IPS DF 19.7 (cell line): Measurements from ENCODE around the gene CD44.
"Not testable (repeated sequence)": the region's sequence is repeated elsewhere in the genome, so short reads cannot be mapped to it uniquely, and the experiment has no call there.

Source experiments
- DNase-seq: peaks from one replicate; pipeline ENCODE4 v3.0.0-alpha.2; 2013; ENCODE audit warnings: low read depth, low spot score

The CD44 gene

DNA sequence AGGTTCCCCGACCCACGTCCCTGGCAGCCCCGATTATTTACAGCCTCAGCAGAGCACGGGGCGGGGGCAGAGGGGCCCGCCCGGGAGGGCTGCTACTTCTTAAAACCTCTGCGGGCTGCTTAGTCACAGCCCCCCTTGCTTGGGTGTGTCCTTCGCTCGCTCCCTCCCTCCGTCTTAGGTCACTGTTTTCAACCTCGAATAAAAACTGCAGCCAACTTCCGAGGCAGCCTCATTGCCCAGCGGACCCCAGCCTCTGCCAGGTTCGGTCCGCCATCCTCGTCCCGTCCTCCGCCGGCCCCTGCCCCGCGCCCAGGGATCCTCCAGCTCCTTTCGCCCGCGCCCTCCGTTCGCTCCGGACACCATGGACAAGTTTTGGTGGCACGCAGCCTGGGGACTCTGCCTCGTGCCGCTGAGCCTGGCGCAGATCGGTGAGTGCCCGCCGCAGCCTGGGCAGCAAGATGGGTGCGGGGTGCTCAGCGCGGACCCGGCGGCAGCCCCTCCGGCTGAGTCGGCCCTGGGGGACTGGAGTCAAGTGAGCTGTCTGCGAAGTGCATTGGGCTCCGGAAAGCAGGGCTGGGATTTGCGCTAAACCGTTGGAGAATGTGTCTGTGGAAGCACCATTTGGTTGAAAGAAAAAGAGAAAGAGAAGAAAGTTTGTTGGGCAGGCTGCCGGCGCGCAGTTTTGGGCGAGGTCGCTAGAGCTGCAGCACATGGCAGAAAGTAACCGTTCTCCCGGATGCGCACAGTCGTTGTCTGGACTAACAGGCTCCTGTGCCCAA is at the start of gene CD44:
TSS of gene CD44 (plus strand) at position 229 of the 779 bp plus-strand sequence. CDS start at position 362, 133 bp downstream.
- no peak for DNase-seq

DNA sequence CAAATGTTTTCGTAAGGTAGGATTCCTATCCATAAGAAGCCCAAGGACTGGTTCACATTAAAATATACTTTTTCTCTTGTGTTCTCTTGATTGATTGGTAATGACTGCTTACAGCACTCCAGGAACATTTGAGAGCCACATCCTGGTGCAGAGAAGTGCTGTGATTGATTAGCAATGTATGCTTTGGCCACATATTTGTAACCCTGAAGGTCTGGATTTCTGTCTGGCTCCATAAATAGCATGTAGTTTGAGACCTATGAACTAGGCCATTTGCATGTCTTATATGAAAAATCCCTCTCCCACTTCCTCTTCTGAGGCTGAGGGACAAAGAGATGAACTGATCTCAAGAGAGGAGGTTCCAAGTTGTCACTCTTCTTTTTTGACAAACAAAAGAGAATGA is 49.3 kb upstream of the CD44 start:
- DNase-seq: no peak

DNA sequence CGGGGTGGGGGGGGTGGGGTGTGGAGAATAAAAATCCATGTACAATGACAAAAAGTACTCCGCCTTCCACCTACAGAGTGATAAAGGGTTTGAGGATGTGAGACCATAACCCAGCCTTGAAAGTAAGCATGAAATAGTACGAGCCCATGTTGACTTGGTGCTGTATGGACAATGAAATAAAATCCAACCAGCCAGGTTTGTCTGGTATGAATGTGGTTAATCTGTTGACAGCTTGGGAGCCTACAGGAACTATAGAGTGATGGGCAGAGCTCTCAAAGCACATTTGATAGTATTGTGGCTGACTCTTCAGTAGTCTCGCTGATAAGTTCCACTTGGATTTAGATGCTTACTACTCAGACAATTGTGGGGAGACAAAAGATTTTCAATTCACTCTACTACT is 48.8 kb upstream of the CD44 start:
- no peak for DNase-seq

DNA sequence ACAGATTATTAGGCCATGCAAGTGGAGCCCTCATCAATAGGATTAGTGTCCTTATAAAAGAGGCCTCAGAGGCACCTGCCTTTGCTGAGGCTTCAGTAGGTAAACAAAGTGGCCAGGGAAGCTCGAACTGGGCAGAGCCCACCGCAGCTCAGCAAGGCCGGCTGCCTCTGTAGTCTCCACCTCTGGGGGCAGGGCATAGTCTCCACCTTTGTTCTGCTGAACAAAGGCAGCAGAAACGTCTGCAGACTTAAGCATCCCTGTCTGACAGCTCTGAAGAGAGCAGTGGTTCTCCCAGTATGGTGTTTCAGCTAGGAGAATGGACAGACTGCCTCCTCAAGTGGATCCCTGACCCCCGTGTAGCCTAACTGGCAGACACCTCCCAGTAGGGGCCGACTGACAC is 48.0 kb upstream of the CD44 start:
- DNase-seq: not testable (repeated sequence)

DNA sequence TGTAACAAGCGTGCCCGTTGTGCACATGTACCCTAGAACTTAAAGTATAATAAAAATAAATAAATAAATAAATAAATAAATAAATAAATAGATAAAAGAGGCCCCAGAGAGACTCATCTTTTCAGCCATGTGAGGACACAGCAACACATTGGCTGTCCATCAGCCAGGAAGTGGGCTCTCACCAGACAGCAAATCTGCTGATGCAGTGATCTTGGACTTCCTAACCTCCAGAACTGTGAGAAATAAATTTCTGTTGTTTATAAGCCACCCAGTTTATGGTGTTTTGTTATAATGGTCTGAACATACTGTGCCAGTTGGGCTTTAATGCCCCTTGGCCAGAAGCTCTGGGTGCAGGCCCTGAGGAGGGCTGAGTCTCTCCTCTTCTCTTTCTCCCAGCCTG is 42.2 kb upstream of the CD44 start:
- no peak for DNase-seq

DNA sequence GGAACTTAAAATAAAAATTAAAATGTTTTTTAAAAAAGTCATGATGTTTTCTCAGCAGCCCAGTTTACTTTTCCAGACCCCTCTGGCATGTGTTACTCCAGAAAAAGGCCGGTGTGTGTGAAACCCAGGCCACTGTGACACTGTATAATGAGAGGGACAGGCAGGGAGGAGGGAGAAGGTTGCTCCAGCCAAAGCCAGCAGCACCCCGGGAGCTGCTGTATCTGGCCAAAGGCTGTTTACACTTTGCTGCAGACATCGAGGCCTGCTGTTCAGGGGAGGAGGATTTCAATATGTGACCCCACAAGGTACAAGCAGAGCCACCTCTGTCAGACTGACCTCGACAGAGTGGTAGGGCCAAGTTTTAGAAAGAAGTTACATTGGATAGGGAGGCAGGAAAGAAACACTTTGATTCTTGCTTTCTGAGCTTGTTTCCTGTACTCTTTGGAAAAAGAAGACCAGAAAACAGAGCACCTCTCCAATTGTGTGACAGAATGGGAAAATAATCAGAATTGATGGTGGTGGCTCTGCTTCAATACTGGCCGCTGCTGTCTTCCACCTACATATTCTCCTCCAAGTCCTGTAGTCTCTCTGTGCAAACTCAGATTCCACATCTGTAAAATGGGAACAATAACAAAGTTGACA is 41.0 kb upstream of the CD44 start:
- DNase-seq: no peak

DNA sequence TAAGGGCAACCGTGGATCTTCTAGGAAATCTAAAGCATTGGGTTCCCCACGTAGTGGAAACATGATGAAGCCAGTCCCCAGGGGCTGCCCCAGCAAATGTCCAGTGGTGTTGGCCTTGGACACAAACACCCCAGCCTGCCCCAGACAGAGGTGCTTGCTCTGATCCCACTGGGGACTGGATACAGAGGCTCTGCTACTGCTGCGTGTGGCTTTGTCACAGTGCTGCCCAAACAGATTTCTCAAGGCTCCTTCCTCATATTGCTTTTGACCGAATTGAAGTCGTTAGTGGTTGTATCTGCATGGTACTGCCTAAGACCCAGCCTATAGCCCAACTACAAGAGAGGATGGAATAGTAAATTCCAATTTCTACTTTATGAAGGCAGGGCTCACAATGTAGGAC is 40.1 kb upstream of the CD44 start:
- no peak for DNase-seq

DNA sequence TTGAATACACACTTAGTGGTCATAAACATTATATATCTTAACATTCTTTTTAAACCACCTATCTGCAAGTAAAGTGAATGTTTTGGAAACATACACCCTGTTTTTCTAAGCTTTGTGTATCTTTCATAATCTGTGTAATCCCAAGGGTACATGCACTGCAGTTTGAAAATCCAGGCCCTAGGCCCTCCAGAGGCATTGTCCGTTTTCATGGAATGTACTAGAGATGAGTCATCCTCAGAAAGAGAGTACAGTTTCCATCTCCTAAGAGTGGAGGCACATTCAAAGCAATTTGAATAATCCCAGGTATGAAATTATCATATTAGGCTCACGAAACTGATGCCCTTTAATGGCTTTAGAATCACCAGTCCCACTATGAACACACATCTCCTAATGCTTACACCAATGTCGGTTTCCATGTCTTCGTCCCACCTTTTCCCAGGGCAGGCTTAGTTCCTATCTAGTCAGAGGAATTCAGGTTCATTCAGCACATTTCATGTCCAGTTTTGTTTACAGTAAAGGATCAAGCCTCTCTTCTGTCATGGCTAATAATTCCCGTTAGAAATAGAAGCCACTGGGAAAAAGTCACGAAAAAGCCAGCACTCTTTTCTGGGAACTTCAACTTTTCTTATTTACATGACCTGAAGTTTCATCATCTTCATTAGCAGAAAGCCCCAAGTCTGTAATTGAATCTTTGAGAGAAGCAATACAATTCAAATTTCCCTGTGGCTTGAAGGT is 39.5 kb upstream of the CD44 start:
- DNase-seq: no peak

DNA sequence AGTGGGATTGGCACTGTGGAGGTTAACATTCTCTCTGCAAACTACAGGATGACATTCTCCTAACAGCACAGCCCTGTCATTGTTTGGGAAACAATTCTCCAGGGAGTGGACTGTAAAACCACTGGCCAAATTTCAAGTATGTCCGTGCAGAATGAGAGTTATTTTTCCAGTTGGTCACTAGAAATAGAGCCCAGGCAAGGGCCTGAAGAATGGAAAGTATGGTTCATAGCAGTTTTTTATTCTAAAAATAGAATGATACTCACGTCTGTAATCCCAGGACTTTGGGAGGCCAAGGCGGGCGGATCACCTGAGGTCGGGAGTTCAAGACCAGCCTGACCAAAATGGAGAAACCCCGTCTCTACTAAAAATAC is 39.0 kb upstream of the CD44 start:
- DNase-seq: no peak

DNA sequence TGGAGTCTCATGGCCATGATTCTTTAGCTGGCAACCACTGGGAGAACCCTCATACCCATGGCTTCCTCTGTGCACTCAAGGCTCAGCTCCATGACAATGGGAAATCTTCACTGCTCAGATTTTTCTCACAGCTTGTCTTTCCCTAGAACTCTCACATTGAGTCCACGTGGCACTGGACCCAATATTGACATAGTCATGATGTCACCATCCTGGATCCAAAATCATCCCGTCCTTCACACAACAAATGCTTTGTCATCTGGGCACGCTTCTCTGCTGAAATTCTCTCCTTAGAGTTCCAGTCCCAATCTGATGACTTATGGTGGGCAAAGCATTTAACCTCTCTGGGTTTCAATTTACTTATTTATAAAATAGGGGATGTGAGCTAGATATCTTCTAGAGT is 37.7 kb upstream of the CD44 start:
- DNase-seq: no peak

DNA sequence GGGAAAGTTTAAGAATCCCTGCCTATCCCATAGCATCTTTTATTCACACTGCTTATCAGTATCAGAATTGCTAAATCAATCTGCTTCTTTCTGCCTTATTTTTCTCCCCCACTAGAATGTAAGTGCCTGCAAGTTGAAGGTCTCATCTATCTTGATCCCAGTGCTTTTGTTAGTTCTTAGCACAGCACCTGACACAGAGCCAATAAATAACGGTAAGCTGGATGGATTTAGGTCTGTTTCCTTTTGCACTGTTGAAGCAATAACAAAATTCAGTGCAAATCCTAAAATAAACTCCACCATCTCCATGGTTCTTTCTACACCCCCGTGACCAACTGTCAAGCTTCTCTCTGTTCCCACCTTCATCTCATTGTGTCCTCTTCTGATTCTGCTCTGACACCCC is 36.7 kb upstream of the CD44 start:
- no peak for DNase-seq

DNA sequence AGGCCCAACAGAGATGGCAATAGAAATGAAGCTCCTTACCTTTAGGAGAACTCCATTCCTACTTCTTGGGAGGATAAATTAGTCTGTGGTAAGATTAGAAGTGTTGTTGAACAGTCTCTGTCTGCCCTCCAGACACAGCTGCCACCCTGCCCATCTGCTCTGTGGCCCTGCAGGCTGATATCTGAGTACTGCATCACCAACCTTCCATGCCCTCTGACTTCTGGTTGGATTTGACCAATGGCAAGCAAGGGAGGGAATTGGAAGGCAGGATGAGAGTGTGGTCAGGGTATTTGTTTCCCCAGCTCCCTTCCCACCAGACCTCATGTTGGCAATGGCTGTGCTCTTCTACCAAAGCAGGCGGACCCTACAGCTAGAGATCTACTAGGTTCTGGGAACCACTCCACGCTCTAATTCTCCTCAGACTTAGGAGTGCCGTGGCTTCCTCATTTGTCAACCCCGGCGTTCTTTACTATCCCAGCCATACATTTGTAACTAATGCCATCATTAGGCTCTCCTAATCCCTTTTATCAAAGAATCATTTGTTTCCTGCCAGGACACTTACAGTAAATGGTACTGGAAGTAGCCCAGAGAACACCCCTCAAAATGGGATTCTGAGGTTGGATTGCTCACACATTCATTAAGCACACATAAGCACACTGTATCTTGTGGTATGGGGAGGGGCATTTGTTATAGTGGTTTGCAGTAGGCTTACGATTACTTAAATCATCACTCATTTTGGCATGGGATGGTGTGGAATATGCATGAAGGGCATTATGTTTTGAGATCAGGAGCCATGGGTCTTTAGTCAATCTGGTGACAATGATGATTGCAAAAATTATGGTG is 35.4 kb upstream of the CD44 start:
- no peak for DNase-seq

DNA sequence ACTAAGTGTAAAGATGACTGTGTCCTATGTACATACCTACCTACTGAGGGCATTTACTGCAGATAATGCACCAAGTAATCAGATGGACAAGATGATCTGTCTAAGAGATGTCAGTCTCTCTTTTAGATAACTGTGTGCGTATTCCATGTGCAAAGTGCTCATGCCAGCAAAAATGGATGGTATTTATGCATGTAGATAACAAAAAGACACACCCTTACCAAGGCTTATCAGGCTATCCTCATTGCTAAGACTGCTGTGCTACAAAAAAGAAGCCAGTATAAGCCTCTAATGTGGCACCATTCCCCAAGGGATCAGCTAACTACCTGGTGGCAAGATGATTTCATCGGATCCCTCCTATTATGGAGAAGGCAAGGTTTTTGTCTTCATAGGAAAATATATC is 34.3 kb upstream of the CD44 start:
- DNase-seq: no peak

DNA sequence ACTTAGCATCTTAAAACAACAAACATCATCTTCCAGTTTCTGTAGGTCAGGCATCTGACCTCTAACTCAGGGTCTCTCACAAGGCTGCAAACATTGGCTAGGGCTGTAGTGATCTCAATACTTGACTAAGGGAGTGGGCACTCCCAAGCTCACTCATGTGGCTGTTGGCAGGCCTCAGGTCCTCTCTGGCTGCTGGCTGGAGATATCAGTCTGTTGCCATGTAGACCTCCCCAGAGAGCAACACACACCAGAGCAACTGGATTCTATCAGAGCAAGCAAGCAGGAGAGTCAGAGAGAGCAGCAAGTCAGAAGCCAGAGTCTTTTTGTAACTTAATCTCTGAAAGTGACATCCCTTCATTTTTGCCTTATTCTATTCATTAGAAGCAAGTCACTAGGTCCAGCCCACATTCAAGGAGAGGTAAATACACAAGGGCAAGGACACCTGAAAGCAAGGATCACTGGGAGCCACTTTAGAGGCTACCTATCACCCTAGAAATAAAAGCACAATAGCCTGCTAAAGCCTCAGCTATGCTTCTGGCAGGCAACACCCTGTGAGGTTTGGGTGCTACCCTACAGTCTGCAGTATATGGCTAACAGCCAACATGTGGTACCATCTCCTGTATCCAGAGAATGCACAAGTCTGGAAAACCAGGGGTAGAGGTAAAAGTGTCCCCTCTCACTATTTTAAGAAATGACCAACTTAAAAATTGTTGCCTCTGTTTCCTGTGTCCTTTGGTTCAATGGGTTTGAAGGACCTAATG is 33.5 kb upstream of the CD44 start:
- DNase-seq: no peak

DNA sequence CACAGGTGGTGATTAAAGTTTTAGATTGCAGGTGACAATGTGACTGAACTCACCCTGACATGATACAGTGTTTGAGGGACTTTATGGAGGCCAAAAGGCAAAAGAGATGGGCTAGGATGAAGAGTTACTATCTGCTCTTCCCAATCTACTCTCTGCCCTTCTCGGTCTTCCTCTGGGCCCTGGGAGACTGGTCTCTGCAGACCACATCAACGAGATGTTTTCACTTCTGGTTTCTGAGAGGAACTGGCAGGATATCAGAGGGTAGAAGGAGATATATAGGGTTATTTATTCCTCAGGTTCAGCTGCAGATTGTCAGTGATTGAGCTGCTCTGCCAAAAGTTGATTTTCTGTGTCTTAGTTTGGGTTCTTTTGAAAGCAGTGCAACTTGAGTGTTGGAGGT is 32.4 kb upstream of the CD44 start:
- no peak for DNase-seq

DNA sequence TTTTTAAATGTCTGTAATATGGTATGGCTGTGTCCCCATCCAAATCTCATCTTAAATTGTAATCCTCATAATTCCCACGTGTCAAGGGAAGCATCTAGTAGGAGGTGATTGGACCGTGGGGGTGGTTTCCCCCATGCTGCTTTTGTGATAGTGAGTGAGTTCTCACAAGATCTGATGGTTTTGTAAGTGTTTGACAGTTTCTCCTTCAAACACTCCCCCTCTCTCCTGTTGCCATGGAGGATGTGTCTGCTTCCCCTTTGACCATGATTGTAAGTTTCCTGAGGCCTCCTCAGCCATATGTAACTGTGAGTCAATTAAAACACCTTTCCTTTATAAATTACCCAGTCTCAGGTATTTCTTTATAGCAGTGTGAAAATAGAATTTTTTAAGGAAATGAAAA is 31.1 kb upstream of the CD44 start:
- no peak for DNase-seq

DNA sequence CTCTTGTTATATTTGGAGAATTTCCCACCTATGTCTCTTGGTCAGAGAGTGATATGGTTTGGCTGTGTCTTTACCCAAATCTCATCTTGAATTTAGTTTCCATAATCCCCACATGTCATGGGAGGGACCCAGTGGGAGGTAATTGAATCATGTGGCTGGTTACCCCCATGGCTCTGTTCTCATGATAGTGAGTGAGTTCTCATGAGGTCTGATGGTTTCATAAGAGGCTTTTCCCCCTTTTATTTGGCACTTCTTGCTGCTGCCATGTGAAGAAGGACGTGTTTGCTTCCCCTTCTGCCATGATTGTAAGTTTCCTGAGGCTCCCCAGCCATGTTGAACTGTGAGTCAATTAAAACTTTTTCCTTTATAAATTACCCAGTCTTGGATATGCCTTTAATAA is 30.6 kb upstream of the CD44 start:
- DNase-seq: not testable (repeated sequence)

DNA sequence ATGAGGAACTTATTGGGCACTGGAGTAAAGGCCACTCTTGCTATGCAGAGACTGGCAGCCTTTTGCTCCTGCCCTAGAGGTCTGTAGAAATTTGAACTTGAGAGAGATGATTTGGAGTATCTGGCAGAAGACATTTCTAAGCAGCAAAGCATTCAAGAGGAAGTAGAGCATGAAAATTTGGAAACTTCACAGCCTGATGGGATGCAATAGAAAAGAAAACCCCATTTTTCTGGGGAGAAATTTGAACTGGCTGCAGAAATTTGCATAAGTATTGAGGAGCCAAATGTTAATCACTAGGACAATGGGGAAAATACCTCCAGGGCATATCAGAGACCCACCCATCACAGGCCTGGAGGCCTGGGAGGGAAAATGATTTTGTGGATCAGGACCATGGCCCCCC is 29.9 kb upstream of the CD44 start:
- no peak for DNase-seq

DNA sequence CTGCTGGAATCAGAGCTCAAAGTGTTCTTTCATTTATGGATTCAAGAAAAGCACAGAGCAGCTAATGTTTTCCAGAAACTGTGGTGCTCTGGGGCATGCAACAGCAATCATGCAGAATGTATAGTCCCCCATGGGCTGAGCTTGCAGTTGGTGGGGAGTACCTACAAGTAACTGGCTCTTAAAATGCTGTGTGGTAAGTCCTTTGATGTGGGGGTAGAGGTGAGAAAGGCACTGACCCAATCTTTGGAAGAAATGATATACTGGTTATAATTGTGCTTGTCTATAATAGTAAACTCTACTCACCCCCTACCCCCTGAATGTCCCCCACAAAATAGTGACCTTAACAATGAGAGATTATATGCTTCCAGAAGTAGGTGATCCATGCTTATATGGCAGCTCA is 29.1 kb upstream of the CD44 start:
- no peak for DNase-seq

DNA sequence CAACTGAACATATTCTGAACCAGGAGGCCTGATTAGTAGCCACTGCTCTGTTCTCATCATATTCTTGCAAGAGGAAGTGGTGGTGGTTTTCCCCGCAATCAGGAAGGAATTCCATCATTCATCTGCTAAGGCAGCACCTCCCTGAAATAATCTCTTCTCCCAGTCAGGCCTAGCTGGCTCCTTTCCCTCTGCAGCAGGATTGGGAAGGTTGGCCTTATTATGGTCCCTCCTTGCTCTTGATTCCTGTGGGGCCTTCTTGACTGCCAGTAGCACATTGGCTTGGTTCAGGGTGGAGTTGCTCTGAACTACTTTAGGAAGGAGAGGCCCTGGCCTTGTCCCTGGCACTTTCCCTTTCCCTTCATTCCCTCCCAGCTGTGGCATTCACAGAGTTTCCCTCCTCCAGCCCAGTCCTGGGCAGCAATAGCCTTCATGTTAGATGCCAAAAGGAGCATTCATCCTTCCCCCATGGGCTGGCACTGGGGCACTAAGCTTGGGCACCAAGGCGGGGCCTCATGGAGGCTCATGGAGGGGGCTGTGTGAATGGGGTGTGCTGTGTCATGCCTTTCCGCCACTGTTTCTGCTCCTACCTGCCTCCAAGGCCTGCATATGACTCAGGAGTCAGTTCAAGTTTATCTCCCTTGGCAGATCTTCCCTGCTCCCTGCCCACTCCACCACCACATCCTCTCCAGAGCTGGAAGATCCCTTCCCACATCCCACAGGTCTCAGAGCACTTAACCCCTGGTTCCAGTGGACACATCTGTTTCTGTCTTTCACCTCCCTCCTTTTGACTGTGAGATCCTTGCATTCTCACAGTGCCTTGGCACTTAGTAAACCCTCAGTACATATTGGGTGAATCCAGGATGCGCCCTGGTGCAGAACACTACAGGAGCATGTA is 27.6 kb upstream of the CD44 start:
- DNase-seq: no peak
